Glutamatergic neuron (in vitro differentiated cells): ENCODE data around the gene SLC26A6. TPM values are rescaled to one million over a fixed set of nuclear protein-coding genes. Genes with fewer than 3 reads are reported as not detected.

Experiments used
- DNase-seq: peaks from one replicate; pipeline ENCODE4 v3.0.0; 2022
- H3K27ac Mint-ChIP-seq: one replicate; pipeline ENCODE4 v1.8.0; 2020; ENCODE audit warnings: mild to moderate bottlenecking, mixed read lengths, inconsistent platforms; ENCODE audit not compliant: unreplicated experiment
- H3K27me3 Mint-ChIP-seq: one replicate; pipeline ENCODE4 v1.8.0; 2020; ENCODE audit warnings: mild to moderate bottlenecking, moderate library complexity, mixed read lengths, inconsistent platforms; ENCODE audit not compliant: unreplicated experiment
- H3K36me3 Mint-ChIP-seq: one replicate; pipeline ENCODE4 v1.8.0; 2020; ENCODE audit warnings: mild to moderate bottlenecking, mixed read lengths, inconsistent platforms; ENCODE audit not compliant: unreplicated experiment
- H3K4me1 Mint-ChIP-seq: one replicate; pipeline ENCODE4 v1.8.0; 2020; ENCODE audit warnings: mild to moderate bottlenecking, low read depth, mixed read lengths, inconsistent platforms; ENCODE audit not compliant: unreplicated experiment
- H3K4me3 Mint-ChIP-seq: one replicate; pipeline ENCODE4 v1.8.0; 2020; ENCODE audit warnings: mild to moderate bottlenecking, mixed read lengths, inconsistent platforms; ENCODE audit not compliant: unreplicated experiment
- H3K9me3 Mint-ChIP-seq: one replicate; pipeline ENCODE4 v1.8.0; 2020; ENCODE audit warnings: mild to moderate bottlenecking, moderate library complexity, mixed read lengths, inconsistent platforms; ENCODE audit not compliant: unreplicated experiment
- total RNA-seq: library from RNA; stranded (reverse); fragmentation: NEBNext Ultra II Directional; extraction: Animal tissue kit (Norgen Biotek cat#: 25700); gene quantifications from one replicate; pipeline ENCODE4 v1.2.1, GENCODE V29; 2021; ENCODE audit not compliant: unreplicated experiment
- TF ChIP-seq, protein P1 (sequence below): fragments of 200-600 bp; sonication (generic); IDR thresholded peaks from one replicate; pipeline ENCODE4 v1.5.0; 2021; ENCODE audit not compliant: partially characterized antibody, unreplicated experiment

Gene SLC26A6
- total RNA-seq, 1 donor from 2014 or later: 26.0 TPM

DNA sequence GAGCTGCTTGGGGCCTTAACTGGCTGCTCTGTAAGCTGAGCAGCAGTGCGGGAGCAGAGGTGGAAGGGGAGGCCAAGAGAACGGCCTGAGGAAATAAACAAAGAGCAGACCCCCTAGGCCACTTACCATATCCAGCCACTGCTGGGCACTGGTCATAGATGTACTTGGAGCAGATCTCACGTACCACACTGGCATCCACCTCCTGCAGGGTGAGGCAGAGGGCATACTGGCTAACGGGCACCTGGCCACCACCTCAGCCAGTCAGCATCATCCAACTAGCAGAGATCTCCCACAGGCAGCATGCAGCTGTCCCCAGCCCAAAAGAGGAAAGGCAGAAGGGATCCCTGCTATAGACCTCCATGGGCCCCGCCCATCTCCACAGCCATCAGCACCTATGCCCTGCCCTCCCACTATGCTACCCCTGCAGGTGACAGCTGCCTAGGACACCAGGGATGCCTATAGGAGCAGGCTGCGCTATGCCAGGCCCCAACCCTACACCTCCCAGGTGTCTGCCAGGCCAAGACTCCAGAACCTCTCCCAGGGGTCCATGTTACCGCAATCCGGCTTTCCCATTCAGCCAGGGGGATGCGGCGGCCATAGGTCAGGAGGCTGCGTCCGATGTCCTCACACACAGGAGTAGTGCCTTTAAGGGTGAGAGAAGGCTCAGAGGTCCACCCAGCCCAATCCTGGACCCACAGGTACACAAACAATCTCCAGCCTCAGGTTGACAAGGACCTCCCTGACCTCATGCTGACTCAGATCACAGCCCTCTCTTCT lies 35.6 kb downstream of the SLC26A6 start:
- Mint-ChIP-seq H3K4me3 (no peak overlapping the region), H3K36me3 (peaks cover 5% of the 10 kb centered on the region), H3K27me3 (peaks cover 13% of the 10 kb centered on the region), H3K9me3 (peaks cover 11% of the 10 kb centered on the region), H3K27ac (no peak overlapping the region), H3K4me1 (peaks cover 12% of the 10 kb centered on the region)
- no peak for DNase-seq
- TF ChIP-seq, protein P1, sequence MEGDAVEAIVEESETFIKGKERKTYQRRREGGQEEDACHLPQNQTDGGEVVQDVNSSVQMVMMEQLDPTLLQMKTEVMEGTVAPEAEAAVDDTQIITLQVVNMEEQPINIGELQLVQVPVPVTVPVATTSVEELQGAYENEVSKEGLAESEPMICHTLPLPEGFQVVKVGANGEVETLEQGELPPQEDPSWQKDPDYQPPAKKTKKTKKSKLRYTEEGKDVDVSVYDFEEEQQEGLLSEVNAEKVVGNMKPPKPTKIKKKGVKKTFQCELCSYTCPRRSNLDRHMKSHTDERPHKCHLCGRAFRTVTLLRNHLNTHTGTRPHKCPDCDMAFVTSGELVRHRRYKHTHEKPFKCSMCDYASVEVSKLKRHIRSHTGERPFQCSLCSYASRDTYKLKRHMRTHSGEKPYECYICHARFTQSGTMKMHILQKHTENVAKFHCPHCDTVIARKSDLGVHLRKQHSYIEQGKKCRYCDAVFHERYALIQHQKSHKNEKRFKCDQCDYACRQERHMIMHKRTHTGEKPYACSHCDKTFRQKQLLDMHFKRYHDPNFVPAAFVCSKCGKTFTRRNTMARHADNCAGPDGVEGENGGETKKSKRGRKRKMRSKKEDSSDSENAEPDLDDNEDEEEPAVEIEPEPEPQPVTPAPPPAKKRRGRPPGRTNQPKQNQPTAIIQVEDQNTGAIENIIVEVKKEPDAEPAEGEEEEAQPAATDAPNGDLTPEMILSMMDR: no peak

DNA sequence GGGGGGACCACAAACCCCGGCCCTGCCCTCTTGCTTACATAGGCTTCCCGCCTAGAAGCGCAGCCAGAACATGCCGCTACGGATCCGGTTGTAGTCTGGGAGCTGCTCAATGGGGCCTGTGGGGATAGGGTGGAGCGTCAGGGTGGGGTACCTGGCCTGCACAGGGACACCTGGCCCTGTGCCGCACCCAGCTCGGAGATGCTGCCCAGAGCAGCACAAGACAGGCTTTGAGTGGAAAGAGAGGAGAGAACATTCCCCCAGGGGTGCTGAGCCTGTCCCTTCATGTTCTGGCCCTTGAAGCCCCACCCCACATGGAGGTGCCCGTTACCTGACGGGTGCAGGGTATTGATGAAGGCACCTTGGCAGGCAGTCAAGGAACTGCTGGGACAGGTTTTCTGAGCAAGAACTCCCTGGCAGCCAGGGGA lies 36.2 kb downstream of the SLC26A6 start:
- Mint-ChIP-seq H3K4me1 (peaks cover 12% of the 10 kb centered on the region), H3K36me3 (peaks cover 5% of the 10 kb centered on the region), H3K27ac (no peak overlapping the region), H3K4me3 (no peak overlapping the region), H3K9me3 (peaks cover 11% of the 10 kb centered on the region), H3K27me3 (peaks cover 11% of the 10 kb centered on the region)
- TF ChIP-seq, protein P1: no peak
- no peak for DNase-seq

DNA sequence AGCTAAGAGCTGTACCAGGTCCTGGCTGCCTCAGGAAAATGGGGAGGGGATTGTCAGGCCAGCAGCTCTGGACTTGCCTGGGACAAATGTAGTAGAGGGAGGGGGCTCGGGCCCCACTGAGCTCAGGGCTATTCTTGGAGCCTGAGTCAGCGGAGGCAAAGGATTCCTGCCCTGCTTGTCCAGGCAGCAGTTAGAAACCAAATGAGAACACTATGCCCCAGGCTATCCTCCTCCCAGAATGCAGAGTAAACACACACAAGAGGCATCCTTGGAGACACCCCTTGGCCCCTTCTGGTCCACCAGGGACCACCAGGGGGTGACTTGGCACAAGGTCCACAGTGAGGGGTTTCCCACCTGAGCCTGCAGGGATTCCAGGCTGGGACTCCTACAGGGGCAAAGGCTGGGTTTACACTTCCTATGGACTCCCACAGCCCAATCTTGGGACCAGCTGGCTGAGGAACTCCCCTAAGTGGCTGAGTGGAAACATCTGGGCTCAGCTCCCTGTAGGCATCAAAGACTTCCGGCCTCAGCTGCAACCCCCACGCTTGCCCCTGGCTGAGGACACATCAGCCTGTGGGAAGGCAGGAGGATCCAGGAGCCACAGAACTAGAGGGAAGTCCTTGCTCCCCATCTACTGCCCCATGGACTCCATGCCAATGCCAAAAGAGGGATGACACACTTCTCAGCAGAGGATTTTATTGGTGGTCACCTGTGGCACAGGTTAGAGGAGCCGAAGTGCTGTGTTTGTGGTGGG lies 36.8 kb downstream of the SLC26A6 start:
- Mint-ChIP-seq H3K27me3 (peaks cover 13% of the 10 kb centered on the region), H3K27ac (peak overlapping the region; percentile 5), H3K36me3 (peaks cover 5% of the 10 kb centered on the region), H3K9me3 (peaks cover 11% of the 10 kb centered on the region), H3K4me3 (no peak overlapping the region), H3K4me1 (peaks cover 12% of the 10 kb centered on the region)
- TF ChIP-seq, protein P1: no peak
- DNase-seq: no peak

DNA sequence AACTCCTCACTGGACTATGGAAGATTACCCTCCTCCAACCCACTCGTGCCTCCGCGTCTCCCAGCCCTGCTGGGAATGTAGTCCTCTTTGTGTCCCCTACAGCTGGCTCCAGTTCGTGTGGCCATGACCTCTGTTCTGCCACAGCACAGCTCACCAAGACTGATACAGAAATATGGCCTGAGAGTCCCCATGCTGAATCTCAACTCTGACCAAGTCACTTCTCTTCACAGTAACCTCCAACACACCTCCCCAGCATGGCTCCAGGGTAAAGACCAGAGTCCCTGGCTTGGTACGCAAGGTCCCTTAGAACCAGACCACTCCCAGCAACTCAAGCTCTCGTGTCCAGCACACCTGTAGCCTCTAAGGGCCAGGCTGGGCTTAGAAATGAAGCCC lies 37.9 kb downstream of the SLC26A6 start:
- DNase-seq: peak; percentile 11
- H3K27me3 Mint-ChIP-seq: peaks cover 12% of the 10 kb centered on the region
- H3K9me3 Mint-ChIP-seq: peaks cover 11% of the 10 kb centered on the region
- H3K4me1 Mint-ChIP-seq: peaks cover 12% of the 10 kb centered on the region
- peak overlapping the region; percentile 50 for H3K4me3 Mint-ChIP-seq
- peak overlapping the region; percentile 82 for H3K27ac Mint-ChIP-seq
- TF ChIP-seq, protein P1: no peak
- H3K36me3 Mint-ChIP-seq: peaks cover 5% of the 10 kb centered on the region
